SK-N-SH (cell line): ENCODE measurements around the gene LRMDA. TPM values are rescaled to one million over a fixed set of nuclear protein-coding genes. Genes with fewer than 3 reads are reported as not detected.

Experiments used
- CTCF ChIA-PET: fragments of 300-600, 350-600 bp; formaldehyde crosslinking; extraction: SDS; loops from one replicate; lab custom pipeline; 2021; lab: Yijun Ruan, JAX
- POLR2A ChIA-PET: fragments of 350-600 bp; sonication (Branson Sonifier 250); formaldehyde crosslinking; extraction: SDS; loops from one replicate; lab custom pipeline; 2020; ENCODE audit warnings: antibody characterized with exemption, inconsistent platforms; lab: Yijun Ruan, JAX
- DNase-seq: peaks from one replicate; pipeline ENCODE4 v3.0.0; 2012
- H2AFZ ChIP-seq: fragments of 200-600 bp; sonication (generic); 2 replicates; pipeline ENCODE4 v1.8.1; 2016; ENCODE audit warnings: antibody characterized with exemption, mild to moderate bottlenecking, low read depth
- H3F3A ChIP-seq: fragments of 200-600 bp; sonication (generic); replicated peaks from 2 replicates; pipeline ENCODE3; 2016; ENCODE audit warnings: antibody characterized with exemption, mild to moderate bottlenecking; ENCODE audit not compliant: insufficient read depth
- H3K27ac ChIP-seq, 2 experiments: fragments of 200-500 bp in 1 of 2; fragments of 200-600 bp in 1 of 2; sonication (Bioruptor generic) in 1 of 2; sonication (generic), shearing (Covaris generic) in 1 of 2; 2 replicates each; pipeline versions ENCODE4 v1.5.1 to v1.6.1; 2014 to 2016; ENCODE audit warnings: low read depth in 2 of 2, inconsistent platforms in 1 of 2, low read length in 1 of 2, mild to moderate bottlenecking in 1 of 2, mixed read lengths in 1 of 2
- H3K27me3 ChIP-seq: fragments of 200-600 bp; sonication (generic), shearing (Covaris generic); 2 replicates; pipeline ENCODE4 v1.6.1; 2016; ENCODE audit warnings: mixed run types; ENCODE audit not compliant: insufficient read depth
- H3K36me3 ChIP-seq, 2 experiments: fragments of 200-500 bp in 1 of 2; fragments of 200-600 bp in 1 of 2; sonication (Bioruptor generic) in 1 of 2; sonication (generic) in 1 of 2; replicated peaks in 1 of 2; 2 replicates each; pipeline versions ENCODE3 to v1.5.1; 2014 to 2016; ENCODE audit warnings: low read length in 1 of 2, mild to moderate bottlenecking in 1 of 2; ENCODE audit not compliant: insufficient read depth in 2 of 2, control insufficient read depth in 1 of 2
- H3K4me1 ChIP-seq, 2 experiments: fragments of 200-500 bp in 1 of 2; fragments of 200-600 bp in 1 of 2; sonication (Bioruptor generic) in 1 of 2; sonication (generic), shearing (Covaris generic) in 1 of 2; 2 replicates each; pipeline versions ENCODE4 v1.5.1 to v1.6.1; 2014 to 2016; ENCODE audit warnings: low read depth in 1 of 2, low read length in 1 of 2, mixed run types in 1 of 2; ENCODE audit not compliant: insufficient read depth in 2 of 2, control insufficient read depth in 1 of 2
- H3K4me2 ChIP-seq: fragments of 200-600 bp; sonication (generic), shearing (Covaris generic); 2 replicates; pipeline ENCODE4 v1.6.1; 2017; ENCODE audit warnings: mixed run types
- H3K4me3 ChIP-seq, 2 experiments: fragments of 200-500 bp in 1 of 2; fragments of 200-600 bp in 1 of 2; sonication (Bioruptor generic) in 1 of 2; sonication (generic), shearing (Covaris generic) in 1 of 2; 2 replicates each; pipeline versions ENCODE4 v1.5.1 to v1.8.1; 2014 to 2016; ENCODE audit warnings: low read depth in 2 of 2, inconsistent platforms in 1 of 2, low read length in 1 of 2, mild to moderate bottlenecking in 1 of 2, mixed read lengths in 1 of 2, moderate library complexity in 1 of 2
- H3K79me2 ChIP-seq: fragments of 200-600 bp; sonication (generic); 2 replicates; pipeline ENCODE4 v1.8.1; 2017; ENCODE audit warnings: mild to moderate bottlenecking; ENCODE audit not compliant: insufficient read depth
- H3K9ac ChIP-seq: fragments of 200-600 bp; sonication (generic); 2 replicates; pipeline ENCODE4 v1.6.1; 2017; ENCODE audit warnings: mixed run types
- H3K9me2 ChIP-seq: fragments of 200-600 bp; sonication (generic); 2 replicates; pipeline ENCODE4 v1.6.1; 2017; ENCODE audit warnings: mixed run types
- H3K9me3 ChIP-seq: fragments of 200-600 bp; sonication (generic); 2 replicates; pipeline ENCODE4 v1.6.1; 2017; ENCODE audit warnings: mixed run types, mild to moderate bottlenecking, moderate library complexity
- H4K20me1 ChIP-seq: fragments of 200-600 bp; sonication (generic); 2 replicates; pipeline ENCODE4 v1.6.1; 2017; ENCODE audit warnings: mild to moderate bottlenecking, mixed run types; ENCODE audit not compliant: insufficient read depth
- ELF1 ChIP-seq: IDR thresholded peaks from 2 replicates; pipeline ENCODE4 v1.4.0; 2012
- EP300 ChIP-seq, 2 experiments: IDR thresholded peaks; 2 replicates each; pipeline versions ENCODE4 v1.4.0 to v1.6.1; 2012; ENCODE audit warnings: borderline replicate concordance in 1 of 2, low read depth in 1 of 2, low read length in 1 of 2
- GATA2 ChIP-seq: sonication (generic); formaldehyde crosslinking; IDR thresholded peaks from 2 replicates; pipeline ENCODE4 v1.5.0; 2020; ENCODE audit warnings: mild to moderate bottlenecking, missing genetic modification reagents
- MXI1 ChIP-seq: IDR thresholded peaks from 2 replicates; pipeline ENCODE4 v1.6.1; 2012; ENCODE audit warnings: mild to moderate bottlenecking, low read depth, low read length, improper control_type of control experiment
- NFIC ChIP-seq: IDR thresholded peaks from 2 replicates; pipeline ENCODE4 v1.4.0; 2012; ENCODE audit warnings: borderline replicate concordance
- RAD21 ChIP-seq: IDR thresholded peaks from 2 replicates; pipeline ENCODE4 v1.6.1; 2012; ENCODE audit warnings: mild to moderate bottlenecking, low read length
- SMC3 ChIP-seq: IDR thresholded peaks from 2 replicates; pipeline ENCODE4 v1.6.1; 2012; ENCODE audit warnings: low read depth, low read length, improper control_type of control experiment
- TCF12 ChIP-seq: IDR thresholded peaks from 2 replicates; pipeline ENCODE4 v1.4.0; 2012
- WGBS: methylation state at CpG from one replicate; pipeline ENCODE4 v1.1.6; 2017; ENCODE audit warnings: low lambda C conversion rate; 5-methylcytosine and 5-hydroxymethylcytosine counted together
- polyA plus RNA-seq, 3 experiments: library from polyadenylated mRNA; depleted of rRNA; stranded (reverse); fragments of >200 nt; gene quantifications; 2 replicates each; pipeline ENCODE4 v1.2.3, GENCODE V29; 2012
- TF ChIP-seq, protein P1 (sequence below): fragments of 150-350 bp; IDR thresholded peaks from 2 replicates; pipeline ENCODE4 v1.6.1; 2017; ENCODE audit warnings: antibody characterized with exemption, low read length, low read depth, borderline replicate concordance
- TF ChIP-seq, protein P2 (sequence below): IDR thresholded peaks from 2 replicates; pipeline ENCODE4 v1.4.0; 2012; ENCODE audit warnings: low read depth, borderline replicate concordance
- TF ChIP-seq, protein P3 (sequence below): fragments of 150-350 bp; IDR thresholded peaks from 2 replicates; pipeline ENCODE4 v1.6.1; 2016; ENCODE audit warnings: mild to moderate bottlenecking, low read depth, low read length
- TF ChIP-seq, protein P4 (sequence below): IDR thresholded peaks from 2 replicates; pipeline ENCODE4 v1.4.0; 2012; ENCODE audit warnings: low read depth
- TF ChIP-seq, protein P5 (sequence below): IDR thresholded peaks from 2 replicates; pipeline ENCODE4; 2012

The LRMDA gene
- polyA plus RNA-seq, 1 of the 3 experiments (the other 2 are of a cell fraction): 0.95 TPM

DNA sequence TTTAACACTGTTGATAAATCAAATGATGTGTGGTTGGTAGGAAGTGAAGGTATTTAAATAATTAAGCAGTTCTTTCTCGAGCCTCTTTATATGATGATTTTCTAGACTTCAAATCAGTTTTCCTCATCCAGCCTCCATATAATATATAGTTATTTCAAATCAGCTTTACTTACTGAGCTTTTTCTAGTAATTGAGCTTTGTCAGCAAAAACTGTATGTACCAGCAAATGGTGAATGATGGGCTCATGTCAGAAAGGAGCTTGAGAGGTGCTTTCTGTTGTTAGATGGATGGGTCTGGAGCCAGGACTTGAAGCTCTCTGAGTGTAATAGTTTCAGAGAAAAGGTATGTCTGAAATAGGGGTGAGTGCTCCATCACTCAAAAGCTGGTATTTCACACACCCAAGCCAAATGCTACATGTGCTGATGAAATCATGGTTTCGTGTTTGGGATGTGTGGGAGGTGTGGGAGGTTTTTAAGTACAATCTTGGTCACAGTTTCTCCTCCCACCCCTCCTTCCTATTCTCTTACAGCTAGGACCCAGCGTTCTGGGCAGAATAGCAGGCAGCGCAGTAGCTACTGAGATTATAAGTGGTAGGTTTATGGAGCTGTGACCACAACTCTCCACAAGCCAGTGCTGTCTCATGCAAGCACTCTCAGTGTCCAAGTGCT lies 55.8 kb downstream of the LRMDA start:
- H2AFZ ChIP-seq: no peak overlapping the region
- no peak overlapping the region for H3K27ac ChIP-seq
- H3K4me2 ChIP-seq: no peak overlapping the region
- no peaks in the 10 kb centered on the region for H3K9me2 ChIP-seq
- H3K9me3 ChIP-seq: no peaks in the 10 kb centered on the region
- no peaks in the 10 kb centered on the region for H3F3A ChIP-seq
- no peaks in the 10 kb centered on the region for H4K20me1 ChIP-seq
- H3K9ac ChIP-seq: no peak overlapping the region
- no peaks in the 10 kb centered on the region; a peak in 1 of 4 replicates for H3K4me1 ChIP-seq
- POLR2A ChIA-PET: no interaction called here
- TF ChIP-seq, protein P1, sequence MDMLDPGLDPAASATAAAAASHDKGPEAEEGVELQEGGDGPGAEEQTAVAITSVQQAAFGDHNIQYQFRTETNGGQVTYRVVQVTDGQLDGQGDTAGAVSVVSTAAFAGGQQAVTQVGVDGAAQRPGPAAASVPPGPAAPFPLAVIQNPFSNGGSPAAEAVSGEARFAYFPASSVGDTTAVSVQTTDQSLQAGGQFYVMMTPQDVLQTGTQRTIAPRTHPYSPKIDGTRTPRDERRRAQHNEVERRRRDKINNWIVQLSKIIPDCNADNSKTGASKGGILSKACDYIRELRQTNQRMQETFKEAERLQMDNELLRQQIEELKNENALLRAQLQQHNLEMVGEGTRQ: no peak
- TF ChIP-seq MXI1: no peak
- TF ChIP-seq, protein P2, sequence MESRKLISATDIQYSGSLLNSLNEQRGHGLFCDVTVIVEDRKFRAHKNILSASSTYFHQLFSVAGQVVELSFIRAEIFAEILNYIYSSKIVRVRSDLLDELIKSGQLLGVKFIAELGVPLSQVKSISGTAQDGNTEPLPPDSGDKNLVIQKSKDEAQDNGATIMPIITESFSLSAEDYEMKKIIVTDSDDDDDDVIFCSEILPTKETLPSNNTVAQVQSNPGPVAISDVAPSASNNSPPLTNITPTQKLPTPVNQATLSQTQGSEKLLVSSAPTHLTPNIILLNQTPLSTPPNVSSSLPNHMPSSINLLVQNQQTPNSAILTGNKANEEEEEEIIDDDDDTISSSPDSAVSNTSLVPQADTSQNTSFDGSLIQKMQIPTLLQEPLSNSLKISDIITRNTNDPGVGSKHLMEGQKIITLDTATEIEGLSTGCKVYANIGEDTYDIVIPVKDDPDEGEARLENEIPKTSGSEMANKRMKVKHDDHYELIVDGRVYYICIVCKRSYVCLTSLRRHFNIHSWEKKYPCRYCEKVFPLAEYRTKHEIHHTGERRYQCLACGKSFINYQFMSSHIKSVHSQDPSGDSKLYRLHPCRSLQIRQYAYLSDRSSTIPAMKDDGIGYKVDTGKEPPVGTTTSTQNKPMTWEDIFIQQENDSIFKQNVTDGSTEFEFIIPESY: no peak
- TF ChIP-seq TCF12: no peak
- TF ChIP-seq, protein P3, sequence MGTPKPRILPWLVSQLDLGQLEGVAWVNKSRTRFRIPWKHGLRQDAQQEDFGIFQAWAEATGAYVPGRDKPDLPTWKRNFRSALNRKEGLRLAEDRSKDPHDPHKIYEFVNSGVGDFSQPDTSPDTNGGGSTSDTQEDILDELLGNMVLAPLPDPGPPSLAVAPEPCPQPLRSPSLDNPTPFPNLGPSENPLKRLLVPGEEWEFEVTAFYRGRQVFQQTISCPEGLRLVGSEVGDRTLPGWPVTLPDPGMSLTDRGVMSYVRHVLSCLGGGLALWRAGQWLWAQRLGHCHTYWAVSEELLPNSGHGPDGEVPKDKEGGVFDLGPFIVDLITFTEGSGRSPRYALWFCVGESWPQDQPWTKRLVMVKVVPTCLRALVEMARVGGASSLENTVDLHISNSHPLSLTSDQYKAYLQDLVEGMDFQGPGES: no peak
- no peak for TF ChIP-seq RAD21
- no peak for TF ChIP-seq EP300 (IDR thresholded peaks at IDR 0.05; ENCODE audit: borderline replicate concordance in 1 of 2, low read depth in 1 of 2, low read length in 1 of 2)
- no peak for TF ChIP-seq SMC3
- no peak for TF ChIP-seq NFIC
- TF ChIP-seq ELF1: no peak
- TF ChIP-seq GATA2: no peak
- TF ChIP-seq, protein P4, sequence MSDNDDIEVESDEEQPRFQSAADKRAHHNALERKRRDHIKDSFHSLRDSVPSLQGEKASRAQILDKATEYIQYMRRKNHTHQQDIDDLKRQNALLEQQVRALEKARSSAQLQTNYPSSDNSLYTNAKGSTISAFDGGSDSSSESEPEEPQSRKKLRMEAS: no peak
- TF ChIP-seq, protein P5, sequence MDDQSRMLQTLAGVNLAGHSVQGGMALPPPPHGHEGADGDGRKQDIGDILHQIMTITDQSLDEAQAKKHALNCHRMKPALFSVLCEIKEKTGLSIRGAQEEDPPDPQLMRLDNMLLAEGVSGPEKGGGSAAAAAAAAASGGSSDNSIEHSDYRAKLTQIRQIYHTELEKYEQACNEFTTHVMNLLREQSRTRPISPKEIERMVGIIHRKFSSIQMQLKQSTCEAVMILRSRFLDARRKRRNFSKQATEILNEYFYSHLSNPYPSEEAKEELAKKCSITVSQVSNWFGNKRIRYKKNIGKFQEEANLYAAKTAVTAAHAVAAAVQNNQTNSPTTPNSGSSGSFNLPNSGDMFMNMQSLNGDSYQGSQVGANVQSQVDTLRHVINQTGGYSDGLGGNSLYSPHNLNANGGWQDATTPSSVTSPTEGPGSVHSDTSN: no peak
- no peaks in the 10 kb centered on the region for H3K79me2 ChIP-seq
- CTCF ChIA-PET: interaction anchor here (0.6 to 1.9 kb wide), 3 partner anchors 9 to 55 kb away, joined by 3 to 6 read pairs (median 3); no protein-coding TSS in a partner anchor
- H3K27me3 ChIP-seq: no peaks in the 10 kb centered on the region
- H3K4me3 ChIP-seq: no peak overlapping the region
- no peak for DNase-seq
- no peaks in the 10 kb centered on the region for H3K36me3 ChIP-seq
- WGBS: 77% methylated on average over 4 of the region's 4 CpGs
